Stimulated activated memory B cell treated with anti-CD40 and anti-IgM and Interleukin-4, amounts not matched to agents 10 μg/mL and 1 μg/mL and 100 μg/mL, for 72 hours (primary cell): Measurements from ENCODE around the gene ISCA2.

Source experiments
- ATAC-seq: fragments of 150-1000 bp; cut with Tn5 transposase; 2 replicates; pipeline ENCODE4 v1.10.0; 2021
- H3K27ac Mint-ChIP-seq: one replicate; pipeline ENCODE4 v1.8.0; 2022; ENCODE audit warnings: mild to moderate bottlenecking, mixed read lengths
- H3K27me3 Mint-ChIP-seq: one replicate; pipeline ENCODE4 v1.8.0; 2022; ENCODE audit warnings: mixed read lengths
- H3K36me3 Mint-ChIP-seq: one replicate; pipeline ENCODE4 v1.8.0; 2022; ENCODE audit warnings: mixed read lengths
- H3K4me1 Mint-ChIP-seq: one replicate; pipeline ENCODE4 v1.8.0; 2022; ENCODE audit warnings: mixed read lengths
- H3K4me3 Mint-ChIP-seq: one replicate; pipeline ENCODE4 v1.8.0; 2022; ENCODE audit warnings: mild to moderate bottlenecking, moderate library complexity, mixed read lengths
- H3K9me3 Mint-ChIP-seq: one replicate; pipeline ENCODE4 v1.8.0; 2022; ENCODE audit warnings: mixed read lengths

Gene ISCA2

DNA sequence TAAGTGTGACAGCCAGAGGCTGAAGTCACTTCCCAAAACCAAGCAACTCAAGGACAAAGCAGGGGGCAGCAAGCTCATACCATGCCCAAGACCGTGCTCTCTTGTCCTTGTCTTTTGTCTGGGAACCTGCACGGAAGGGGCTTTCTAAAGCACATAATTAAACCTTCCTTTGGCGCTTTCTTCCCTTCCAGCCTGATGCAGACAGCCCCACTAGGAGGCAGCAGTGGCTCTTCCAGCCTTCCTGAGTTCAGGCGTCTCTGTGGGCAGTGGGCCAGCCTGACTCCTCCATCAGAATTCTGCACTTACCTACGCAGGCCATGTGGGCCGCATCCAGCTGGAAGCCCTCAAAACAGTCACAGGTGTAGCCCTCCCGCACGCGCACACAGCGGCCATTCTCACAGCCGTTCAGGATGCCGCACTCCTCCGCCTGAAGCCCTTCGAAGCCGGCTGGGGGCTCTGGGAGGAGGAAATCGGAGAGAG lies 7.6 kb downstream of the ISCA2 start:
- H3K4me1 Mint-ChIP-seq, result peaks cover 13% of the 10 kb centered on the region
- H3K9me3 Mint-ChIP-seq, result no peaks in the 10 kb centered on the region
- H3K4me3 Mint-ChIP-seq, result no peak overlapping the region
- no peaks in the 10 kb centered on the region for H3K27me3 Mint-ChIP-seq
- no peaks in the 10 kb centered on the region for H3K36me3 Mint-ChIP-seq
- H3K27ac Mint-ChIP-seq, result no peak overlapping the region
- ATAC-seq, result no peak

DNA sequence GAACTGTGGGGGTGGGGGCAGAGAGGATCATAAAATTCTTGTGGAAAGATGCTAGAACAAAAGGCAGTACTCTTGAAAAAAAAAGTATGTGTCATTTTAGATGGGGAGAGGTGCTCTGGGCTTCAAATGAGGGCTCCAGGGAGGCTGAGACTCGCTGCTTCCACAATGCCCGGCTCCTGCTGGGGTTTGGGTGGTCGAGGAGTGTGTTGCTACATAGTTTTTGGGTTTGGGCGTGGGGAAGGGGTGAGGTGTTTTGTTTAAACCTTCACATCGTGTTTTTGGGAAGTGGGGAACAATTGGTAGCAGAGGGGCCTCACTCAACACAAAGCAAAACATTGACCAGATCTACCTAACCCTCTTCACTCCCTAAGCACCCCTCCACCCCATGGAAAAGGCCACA lies 8.1 kb downstream of the ISCA2 start:
- H3K27me3 Mint-ChIP-seq, result no peaks in the 10 kb centered on the region
- H3K4me1 Mint-ChIP-seq, result peaks cover 18% of the 10 kb centered on the region
- H3K27ac Mint-ChIP-seq, result no peak overlapping the region
- no peak for ATAC-seq
- no peaks in the 10 kb centered on the region for H3K9me3 Mint-ChIP-seq
- H3K4me3 Mint-ChIP-seq, result no peak overlapping the region
- no peaks in the 10 kb centered on the region for H3K36me3 Mint-ChIP-seq

DNA sequence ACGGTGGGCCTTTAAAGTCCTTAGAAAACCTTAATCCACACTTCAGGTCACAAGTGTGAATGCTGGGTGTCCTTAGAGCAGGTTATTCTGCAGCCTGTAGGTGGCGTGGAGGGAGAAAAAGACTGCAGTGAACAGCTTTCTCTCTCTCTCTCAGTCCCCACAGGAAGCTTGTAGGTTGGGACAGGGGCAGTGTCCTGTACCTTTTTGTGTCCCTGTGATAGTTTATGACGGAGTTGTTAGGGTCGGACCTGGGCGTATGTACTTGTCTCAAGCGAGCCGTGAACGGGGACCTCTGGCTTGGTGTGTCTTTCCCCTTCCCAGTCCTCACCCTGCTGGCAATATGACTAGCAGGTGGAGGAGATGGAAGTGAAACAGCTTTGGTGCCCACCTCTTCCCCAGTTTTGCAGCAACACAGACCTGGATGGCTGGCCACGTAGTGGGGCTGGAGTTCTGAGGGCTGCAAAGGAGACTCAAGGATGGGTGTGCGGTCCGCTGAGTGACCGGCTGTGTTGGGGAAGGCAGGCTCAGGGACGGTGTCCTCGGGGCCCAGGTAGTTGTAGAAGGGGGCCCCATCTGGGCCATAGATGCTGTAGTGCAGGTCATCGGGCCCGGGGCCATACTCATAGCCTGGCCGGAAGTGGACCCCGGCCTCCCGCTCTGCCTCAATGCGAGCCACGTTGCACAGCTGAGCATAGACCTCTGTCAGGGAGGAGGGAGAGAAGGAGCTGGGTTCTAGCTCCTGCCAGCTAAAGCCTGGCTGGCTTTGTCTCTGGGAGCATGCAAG lies 8.9 kb downstream of the ISCA2 start:
- no peaks in the 10 kb centered on the region for H3K9me3 Mint-ChIP-seq
- no peak overlapping the region for H3K4me3 Mint-ChIP-seq
- peaks cover 19% of the 10 kb centered on the region for H3K4me1 Mint-ChIP-seq
- H3K27me3 Mint-ChIP-seq, result no peaks in the 10 kb centered on the region
- no peak overlapping the region for H3K27ac Mint-ChIP-seq
- no peak for ATAC-seq
- no peaks in the 10 kb centered on the region for H3K36me3 Mint-ChIP-seq

DNA sequence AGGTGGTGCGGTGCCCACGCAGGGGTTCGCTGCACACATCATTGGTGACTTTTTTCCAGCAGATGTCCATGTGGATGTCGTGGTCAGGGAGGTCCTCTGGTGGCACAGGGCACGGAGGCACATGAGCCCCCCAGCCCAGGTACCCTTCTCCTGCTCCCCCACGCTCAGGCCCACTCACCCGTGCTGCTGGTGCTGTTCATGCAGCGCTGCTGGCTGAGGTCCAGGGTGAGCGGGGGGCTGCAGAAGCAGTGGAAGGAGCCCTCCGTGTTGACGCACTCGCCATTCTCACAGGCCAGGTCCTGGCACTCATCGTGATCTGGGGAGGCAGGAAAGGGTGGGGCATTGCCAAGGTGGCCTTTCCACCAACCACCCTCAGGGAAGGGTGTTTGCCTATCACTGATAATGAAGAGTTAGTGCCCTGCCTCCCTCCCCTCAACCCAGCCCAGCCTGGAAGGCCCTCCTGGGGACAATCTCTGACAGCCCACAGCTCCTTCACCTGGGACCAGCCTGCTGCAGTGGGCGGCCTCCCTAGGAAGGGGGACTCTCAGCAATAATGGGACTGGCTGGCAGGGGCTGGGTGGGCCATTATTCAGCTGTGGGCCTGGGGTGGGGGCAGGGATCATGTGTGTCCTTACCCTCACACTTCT lies 9.8 kb downstream of the ISCA2 start:
- H3K27me3 Mint-ChIP-seq, result no peaks in the 10 kb centered on the region
- H3K27ac Mint-ChIP-seq, result no peak overlapping the region
- no peaks in the 10 kb centered on the region for H3K36me3 Mint-ChIP-seq
- no peak for ATAC-seq
- H3K4me3 Mint-ChIP-seq, result no peak overlapping the region
- H3K9me3 Mint-ChIP-seq, result no peaks in the 10 kb centered on the region
- H3K4me1 Mint-ChIP-seq, result peaks cover 19% of the 10 kb centered on the region

DNA sequence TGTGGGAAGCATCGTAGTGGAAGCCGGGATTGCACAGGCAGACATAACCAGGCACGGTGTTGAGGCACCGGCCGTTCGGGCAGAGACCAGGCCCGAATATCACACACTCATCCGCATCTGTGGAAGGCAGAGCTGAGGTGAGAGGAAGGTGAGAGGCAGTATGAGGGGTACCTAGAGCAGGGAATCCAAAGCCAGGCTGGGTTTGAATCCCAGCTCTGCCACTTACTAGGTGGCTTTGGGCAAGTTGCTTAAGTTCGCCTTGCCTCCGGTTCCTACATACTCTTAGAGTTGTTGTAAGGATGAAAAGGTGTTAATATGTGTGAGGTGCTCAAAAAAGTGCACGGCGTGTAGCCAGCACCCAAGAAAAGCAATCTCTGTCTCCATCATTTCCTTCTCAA lies 10.4 kb downstream of the ISCA2 start:
- peaks cover 19% of the 10 kb centered on the region for H3K4me1 Mint-ChIP-seq
- peaks cover 4% of the 10 kb centered on the region for H3K27me3 Mint-ChIP-seq
- no peak overlapping the region for H3K27ac Mint-ChIP-seq
- H3K9me3 Mint-ChIP-seq, result no peaks in the 10 kb centered on the region
- ATAC-seq, result no peak
- H3K4me3 Mint-ChIP-seq, result no peak overlapping the region
- no peaks in the 10 kb centered on the region for H3K36me3 Mint-ChIP-seq

DNA sequence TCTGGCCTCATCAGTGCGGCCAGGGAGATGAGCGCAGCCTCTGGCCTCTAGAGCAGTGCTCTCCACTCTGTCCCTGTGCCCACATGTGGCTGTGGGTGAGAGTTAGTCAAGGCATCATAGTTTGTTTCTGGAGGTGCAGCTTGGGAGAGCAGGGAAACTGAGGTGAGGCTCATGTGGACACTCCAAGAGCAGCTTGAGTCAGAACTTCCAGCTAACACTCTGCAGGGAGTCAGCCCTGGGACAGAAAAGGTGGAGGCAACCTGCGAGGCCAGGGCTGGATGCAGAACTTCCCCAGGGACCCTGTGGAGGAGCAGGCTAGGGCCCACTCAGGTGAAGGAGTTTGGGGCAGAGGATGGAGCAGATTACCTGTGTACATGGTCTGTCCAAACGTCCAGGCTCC lies 10.8 kb downstream of the ISCA2 start:
- Mint-ChIP-seq H3K36me3 (no peaks in the 10 kb centered on the region), H3K4me1 (peaks cover 19% of the 10 kb centered on the region), H3K9me3 (no peaks in the 10 kb centered on the region), H3K27me3 (peaks cover 9% of the 10 kb centered on the region), H3K27ac (no peak overlapping the region), H3K4me3 (no peak overlapping the region)
- ATAC-seq, result no peak

DNA sequence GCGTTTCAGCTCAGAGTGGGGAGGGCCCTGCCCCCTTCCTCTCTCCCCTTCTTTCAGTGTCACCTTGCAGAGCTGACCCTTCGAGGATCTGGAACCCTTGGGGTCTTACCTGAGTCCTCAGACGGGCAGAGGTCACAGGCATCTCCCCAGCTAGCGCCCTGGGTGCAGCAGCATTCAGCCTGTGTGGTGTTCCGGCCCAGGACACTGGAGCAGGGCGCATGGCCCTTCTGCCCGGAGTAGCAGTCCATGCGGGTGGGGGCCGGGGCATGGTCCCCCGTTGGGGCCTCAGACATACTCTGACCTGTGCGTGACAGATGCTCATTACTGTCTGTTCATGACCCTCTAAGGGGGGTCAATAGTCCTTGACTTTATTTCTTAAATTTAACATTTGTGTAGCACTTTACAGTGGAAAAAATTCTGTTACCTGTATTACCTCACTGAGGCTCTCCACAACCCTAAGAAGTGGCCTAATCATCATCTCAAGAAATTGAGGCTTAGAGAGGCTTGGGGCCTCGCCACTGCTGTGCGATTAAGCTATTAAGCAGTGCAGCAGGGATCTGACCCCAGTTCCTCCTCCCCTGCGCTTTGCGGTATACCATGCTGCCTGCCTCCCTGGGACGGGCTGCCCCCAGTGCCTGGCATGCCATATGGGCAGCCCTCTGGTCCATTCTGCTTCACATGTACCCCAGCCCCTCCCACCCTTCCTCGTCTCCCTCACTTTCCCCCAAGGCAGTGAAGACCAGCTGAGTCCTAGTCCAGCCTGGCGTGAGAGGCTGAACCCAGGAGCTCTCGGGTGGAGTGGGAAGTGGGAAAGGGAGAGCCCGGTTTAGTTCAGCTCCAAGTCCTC lies 11.5 kb downstream of the ISCA2 start:
- Mint-ChIP-seq H3K9me3 (no peaks in the 10 kb centered on the region), H3K36me3 (no peaks in the 10 kb centered on the region), H3K4me3 (no peak overlapping the region), H3K27ac (no peak overlapping the region), H3K4me1 (peaks cover 19% of the 10 kb centered on the region), H3K27me3 (peaks cover 16% of the 10 kb centered on the region)
- no peak for ATAC-seq

DNA sequence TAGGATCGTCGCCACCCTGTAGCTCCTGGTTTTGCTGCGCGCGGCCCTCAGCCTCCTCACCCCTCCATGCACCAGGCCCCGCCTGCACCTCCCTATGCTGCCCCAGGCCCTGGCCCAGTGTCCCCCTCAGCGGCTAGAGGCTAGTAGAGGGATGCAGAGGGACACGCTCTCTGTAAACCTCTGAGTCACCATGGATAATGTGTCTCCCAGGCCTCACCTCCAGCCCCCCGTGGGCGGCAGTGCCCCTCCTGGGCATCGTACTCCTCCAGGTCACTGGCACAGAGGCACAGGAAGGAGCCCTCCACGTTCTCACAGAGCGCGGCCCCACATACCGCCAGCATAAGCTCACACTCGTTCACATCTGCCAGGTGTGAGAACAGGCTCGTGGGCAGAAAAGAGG lies 12.3 kb downstream of the ISCA2 start:
- Mint-ChIP-seq H3K9me3 (no peaks in the 10 kb centered on the region), H3K27ac (peak overlapping the region; percentile 57), H3K4me1 (peaks cover 19% of the 10 kb centered on the region), H3K27me3 (peaks cover 23% of the 10 kb centered on the region), H3K4me3 (no peak overlapping the region), H3K36me3 (no peaks in the 10 kb centered on the region)
- no peak for ATAC-seq

DNA sequence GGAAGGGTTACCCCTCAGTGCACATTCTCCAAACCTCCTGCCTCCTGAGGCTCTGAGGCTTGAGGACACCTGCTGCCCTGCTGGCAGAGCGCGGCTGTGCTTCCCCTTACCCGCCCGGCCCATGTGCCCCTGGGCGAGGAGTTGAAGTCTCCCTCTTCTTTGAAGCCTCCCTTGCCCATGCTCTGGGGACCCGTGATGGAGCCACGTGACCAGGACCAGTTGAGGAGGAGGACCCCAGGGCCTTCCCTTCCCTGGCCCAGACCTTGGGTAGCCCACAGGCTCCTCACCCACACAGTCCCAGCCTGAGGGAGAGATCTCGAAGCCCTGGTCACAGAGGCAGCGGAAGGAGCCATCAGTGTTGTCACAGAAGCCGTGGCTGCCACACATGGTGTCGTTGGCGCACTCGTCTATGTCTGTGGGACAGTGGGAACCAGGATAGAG lies 12.9 kb downstream of the ISCA2 start:
- H3K4me3 Mint-ChIP-seq, result no peak overlapping the region
- H3K27me3 Mint-ChIP-seq, result peaks cover 29% of the 10 kb centered on the region
- H3K36me3 Mint-ChIP-seq, result no peaks in the 10 kb centered on the region
- no peaks in the 10 kb centered on the region for H3K9me3 Mint-ChIP-seq
- peaks cover 19% of the 10 kb centered on the region for H3K4me1 Mint-ChIP-seq
- peak overlapping the region; percentile 57 for H3K27ac Mint-ChIP-seq
- peak; percentile 37 for ATAC-seq

DNA sequence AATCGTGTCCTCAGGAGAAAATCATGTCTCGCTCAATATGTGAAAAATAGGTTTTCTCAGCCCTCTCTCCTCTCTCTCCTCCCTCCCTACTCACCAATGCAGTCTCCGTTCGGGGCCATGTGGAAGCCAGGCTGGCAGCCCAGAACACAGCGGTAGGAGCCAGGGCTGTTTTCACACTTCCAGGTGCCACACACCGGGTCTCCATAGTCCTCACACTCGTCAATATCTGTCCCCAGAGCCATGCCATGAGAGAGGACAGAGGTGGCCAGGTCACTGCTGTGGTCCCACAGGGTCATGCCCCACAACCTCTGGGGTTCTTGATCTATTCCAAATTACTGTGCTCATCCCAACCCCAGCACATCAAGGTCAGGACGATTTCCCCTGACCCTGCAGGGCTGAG lies 13.5 kb downstream of the ISCA2 start:
- no peaks in the 10 kb centered on the region for H3K9me3 Mint-ChIP-seq
- H3K27ac Mint-ChIP-seq, result no peak overlapping the region
- H3K27me3 Mint-ChIP-seq, result peaks cover 36% of the 10 kb centered on the region
- H3K36me3 Mint-ChIP-seq, result no peaks in the 10 kb centered on the region
- peaks cover 17% of the 10 kb centered on the region for H3K4me1 Mint-ChIP-seq
- H3K4me3 Mint-ChIP-seq, result no peak overlapping the region
- no peak for ATAC-seq

DNA sequence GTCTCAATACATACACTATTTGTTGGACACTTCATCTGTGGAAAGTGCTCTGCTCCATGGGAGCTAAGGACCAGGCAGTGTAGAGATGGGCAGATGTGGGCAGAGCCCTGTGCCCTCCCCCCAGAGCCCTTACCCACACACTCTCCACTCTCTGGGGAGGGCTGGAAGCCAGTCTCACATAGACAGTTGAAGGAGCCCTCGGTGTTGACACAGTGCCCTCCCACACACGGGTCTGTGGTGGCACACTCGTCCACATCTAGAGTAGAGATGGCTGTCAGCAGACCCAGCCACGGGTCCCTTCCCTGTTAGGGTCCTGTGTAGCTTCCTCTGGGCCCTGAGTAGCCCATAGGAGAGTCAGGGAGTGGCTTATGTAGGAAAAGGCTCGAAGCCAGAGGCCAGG lies 14.3 kb downstream of the ISCA2 start:
- Mint-ChIP-seq H3K4me1 (peaks cover 12% of the 10 kb centered on the region), H3K9me3 (no peaks in the 10 kb centered on the region), H3K4me3 (no peak overlapping the region), H3K27me3 (peaks cover 43% of the 10 kb centered on the region), H3K36me3 (no peaks in the 10 kb centered on the region), H3K27ac (no peak overlapping the region)
- no peak for ATAC-seq

DNA sequence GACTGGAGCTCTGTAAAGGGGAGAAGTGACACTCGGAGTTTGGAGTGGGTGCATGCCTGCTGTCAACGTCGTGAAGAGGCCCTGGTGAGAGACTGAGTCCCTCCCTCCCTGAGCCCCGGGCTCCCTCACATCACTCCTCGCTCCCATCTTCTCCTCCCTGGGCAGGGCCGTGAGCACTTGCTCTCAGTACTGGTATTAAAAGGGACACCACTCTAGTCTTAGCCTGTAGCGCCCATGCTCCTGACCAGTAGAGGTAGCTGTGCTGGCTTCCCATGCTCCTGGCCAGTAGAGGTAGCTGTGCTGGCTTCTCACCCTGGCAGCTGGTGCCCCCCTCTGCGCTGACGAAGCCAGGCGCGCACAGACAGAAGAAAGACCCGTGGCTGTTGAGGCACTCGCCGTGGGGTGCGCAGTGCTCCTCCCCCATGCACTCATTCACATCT lies 14.7 kb downstream of the ISCA2 start:
- Mint-ChIP-seq H3K36me3 (no peaks in the 10 kb centered on the region), H3K4me1 (peaks cover 12% of the 10 kb centered on the region), H3K4me3 (no peak overlapping the region), H3K27me3 (peaks cover 47% of the 10 kb centered on the region), H3K9me3 (no peaks in the 10 kb centered on the region), H3K27ac (no peak overlapping the region)
- ATAC-seq, result no peak

DNA sequence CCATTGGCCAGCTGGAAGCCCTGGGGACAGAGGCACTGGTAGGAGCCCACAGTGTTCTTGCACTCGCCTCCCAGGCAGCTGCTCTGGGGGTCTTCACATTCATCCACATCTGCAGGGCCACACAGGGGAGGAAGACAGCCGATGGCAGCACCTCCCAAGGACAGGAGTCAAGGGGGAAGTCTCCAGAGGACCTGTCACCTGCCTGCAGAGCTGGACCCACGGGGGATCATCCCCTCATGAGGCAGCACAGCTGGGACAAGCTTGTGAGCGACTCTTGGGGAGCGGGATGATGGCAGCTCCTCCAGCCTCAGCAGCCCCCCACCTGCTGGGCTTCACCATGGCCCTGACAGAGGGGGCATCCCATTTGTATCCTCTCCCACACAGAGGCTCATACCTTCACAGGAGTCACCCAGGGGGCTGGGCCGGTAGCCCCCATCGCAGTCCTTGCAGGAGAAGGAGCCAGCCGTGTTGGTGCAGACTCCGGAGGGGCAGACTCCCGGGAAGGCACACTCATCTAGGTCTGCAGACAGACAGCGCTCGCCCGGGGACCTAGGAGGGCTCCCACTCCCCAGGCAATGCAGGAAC lies 15.4 kb downstream of the ISCA2 start:
- Mint-ChIP-seq H3K27me3 (peaks cover 53% of the 10 kb centered on the region), H3K4me3 (no peak overlapping the region), H3K9me3 (no peaks in the 10 kb centered on the region), H3K4me1 (peaks cover 12% of the 10 kb centered on the region), H3K36me3 (no peaks in the 10 kb centered on the region), H3K27ac (no peak overlapping the region)
- ATAC-seq, result no peak

DNA sequence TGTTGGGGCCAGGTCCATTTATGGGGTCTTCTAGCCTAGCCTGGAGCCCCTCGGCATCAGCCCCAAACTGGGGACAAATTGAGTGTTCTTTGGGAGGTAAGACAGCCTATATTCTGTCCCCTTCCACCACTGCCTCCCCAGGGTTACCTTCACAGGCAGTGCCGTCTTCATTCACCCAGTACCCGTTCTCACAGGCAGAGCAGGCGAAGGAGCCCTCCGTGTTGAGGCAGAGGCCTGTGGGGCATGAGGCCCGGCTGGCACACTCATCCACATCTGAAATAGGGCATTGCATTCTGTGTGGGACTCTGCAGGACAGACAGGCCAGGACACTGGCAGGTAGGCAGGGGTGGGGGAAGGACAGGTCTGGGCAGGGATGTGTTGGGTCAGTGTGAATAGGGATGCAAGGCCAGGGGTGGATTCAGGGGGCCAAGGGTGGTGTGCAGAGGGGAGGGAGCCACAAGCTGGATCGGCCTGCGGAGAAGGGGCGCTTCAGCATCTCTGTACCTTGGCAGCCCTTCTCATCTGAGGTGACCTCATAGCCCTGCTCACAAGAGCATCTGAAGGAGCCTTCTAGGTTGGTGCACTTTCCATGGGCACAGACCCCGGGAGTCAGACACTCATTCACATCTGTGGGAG lies 16.1 kb downstream of the ISCA2 start:
- ATAC-seq, result no peak
- peaks cover 60% of the 10 kb centered on the region for H3K27me3 Mint-ChIP-seq
- no peaks in the 10 kb centered on the region for H3K36me3 Mint-ChIP-seq
- H3K27ac Mint-ChIP-seq, result no peak overlapping the region
- H3K4me3 Mint-ChIP-seq, result no peak overlapping the region
- peaks cover 17% of the 10 kb centered on the region for H3K4me1 Mint-ChIP-seq
- H3K9me3 Mint-ChIP-seq, result no peaks in the 10 kb centered on the region
